ENCODE measurements around the gene ACIN1. TPM values are rescaled to one million over a fixed set of nuclear protein-coding genes. Genes with fewer than 3 reads are reported as not detected.

Gene ACIN1
- total and polyA plus RNA-seq, 2 donors (not counting 1 experiment from before 2014, with no cell fraction given) = 75.1 to 94.0 TPM

DNA sequence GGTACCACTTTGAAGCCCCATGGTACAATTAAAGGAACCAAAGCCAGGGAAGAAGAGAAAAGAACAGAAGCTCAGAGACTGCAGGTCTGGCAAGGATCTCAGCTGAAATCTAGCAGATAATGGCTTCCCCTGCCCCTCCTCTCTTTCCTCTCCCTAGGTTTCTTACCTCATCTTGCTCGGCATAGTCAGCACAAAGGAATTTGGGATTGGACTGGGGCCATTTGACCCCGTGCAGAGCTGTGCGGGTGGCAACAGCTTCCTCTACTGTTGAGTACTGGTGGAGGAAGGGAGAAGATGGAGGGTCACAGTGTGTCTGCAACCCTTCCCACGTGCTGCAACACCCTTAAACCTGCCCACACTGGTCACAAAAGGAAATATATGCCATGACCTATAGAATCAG is 32.9 kb downstream of the ACIN1 start:
- Histone ChIP-seq H3K4me2 (ENCODE audit: extremely low read depth, insufficient read depth, low read length) (peak overlapping the region; percentile 28), H3K27ac (ENCODE audit: insufficient read depth, low read length) (peak overlapping the region; percentile 41), H4K20me1 (ENCODE audit: control insufficient read depth, extremely low read depth, insufficient read depth, low read length) (no peaks in the 10 kb centered on the region), H2AFZ (ENCODE audit: low read length) (no peak overlapping the region), H3K9me3 (ENCODE audit: control insufficient read depth, insufficient read depth, low read depth, low read length) (no peaks in the 10 kb centered on the region), H3K79me2 (ENCODE audit: control insufficient read depth, insufficient read depth, low read length) (peaks cover 25% of the 10 kb centered on the region), H3K4me1 (ENCODE audit: control insufficient read depth, extremely low read depth, insufficient read depth, low read length) (peaks cover 15% of the 10 kb centered on the region), H3K4me3 (replicated peaks in 1 of 4; ENCODE audit: control extremely low read depth in 1 of 4, insufficient read depth in 1 of 4, low read depth in 3 of 4, low read length in 4 of 4) (no peak overlapping the region), H3K36me3 (ENCODE audit: control insufficient read depth, insufficient read depth, low read length) (peaks cover 37% of the 10 kb centered on the region), H3K27me3 (ENCODE audit: control insufficient read depth, insufficient read depth, low read length) (no peaks in the 10 kb centered on the region), H3K9ac (ENCODE audit: insufficient read depth, low read length) (no peak overlapping the region)
- peak; percentile 94 to 95 for DNase-seq (ENCODE audit: low read depth in 2 of 2)
- TF ChIP-seq, protein P1, sequence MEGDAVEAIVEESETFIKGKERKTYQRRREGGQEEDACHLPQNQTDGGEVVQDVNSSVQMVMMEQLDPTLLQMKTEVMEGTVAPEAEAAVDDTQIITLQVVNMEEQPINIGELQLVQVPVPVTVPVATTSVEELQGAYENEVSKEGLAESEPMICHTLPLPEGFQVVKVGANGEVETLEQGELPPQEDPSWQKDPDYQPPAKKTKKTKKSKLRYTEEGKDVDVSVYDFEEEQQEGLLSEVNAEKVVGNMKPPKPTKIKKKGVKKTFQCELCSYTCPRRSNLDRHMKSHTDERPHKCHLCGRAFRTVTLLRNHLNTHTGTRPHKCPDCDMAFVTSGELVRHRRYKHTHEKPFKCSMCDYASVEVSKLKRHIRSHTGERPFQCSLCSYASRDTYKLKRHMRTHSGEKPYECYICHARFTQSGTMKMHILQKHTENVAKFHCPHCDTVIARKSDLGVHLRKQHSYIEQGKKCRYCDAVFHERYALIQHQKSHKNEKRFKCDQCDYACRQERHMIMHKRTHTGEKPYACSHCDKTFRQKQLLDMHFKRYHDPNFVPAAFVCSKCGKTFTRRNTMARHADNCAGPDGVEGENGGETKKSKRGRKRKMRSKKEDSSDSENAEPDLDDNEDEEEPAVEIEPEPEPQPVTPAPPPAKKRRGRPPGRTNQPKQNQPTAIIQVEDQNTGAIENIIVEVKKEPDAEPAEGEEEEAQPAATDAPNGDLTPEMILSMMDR (conservative IDR thresholded peaks at IDR 0.05 in 1 of 2, IDR thresholded peaks at IDR 0.05 in 1 of 2; ENCODE audit: low read depth in 1 of 2, low read length in 2 of 2) = no peak
- no peak for TF ChIP-seq EZH2 (IDR thresholded peaks at IDR 0.05; ENCODE audit: low read length, missing control alignments)

DNA sequence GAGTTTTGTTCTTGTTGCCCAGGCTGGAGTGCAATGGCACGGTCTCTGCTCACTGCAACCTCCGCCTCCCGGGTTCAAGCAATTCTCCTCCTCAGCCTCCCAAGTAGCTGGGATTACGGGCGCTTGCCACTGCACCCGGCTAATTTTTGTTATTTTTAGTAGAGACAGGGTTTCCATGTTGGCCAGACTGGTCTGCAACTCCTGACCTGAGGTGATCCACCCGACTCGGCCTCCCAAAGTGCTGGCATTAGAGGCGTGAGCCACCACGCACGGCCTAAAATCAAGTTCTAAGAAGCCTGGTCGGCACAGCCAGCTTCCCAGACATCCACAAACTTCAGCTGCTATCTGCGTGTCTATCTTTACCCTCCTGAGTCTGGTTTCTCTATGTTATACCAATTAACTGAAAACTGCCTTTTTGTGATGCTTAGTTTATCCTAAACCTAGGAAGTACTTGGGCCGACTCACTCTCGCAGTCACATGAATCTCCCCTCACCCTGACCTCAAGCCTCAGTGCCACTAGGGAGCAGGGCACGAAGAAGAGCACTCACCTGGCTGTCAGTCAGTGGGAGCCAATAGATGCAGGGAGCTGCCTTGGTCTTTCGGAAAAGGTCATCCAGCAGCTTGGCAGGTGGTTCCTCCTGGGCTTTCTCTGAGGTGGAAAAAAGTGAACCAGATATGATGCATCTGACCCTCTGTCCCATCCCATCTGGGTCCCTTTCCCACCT is 34.2 kb downstream of the ACIN1 start:
- H2AFZ ChIP-seq (ENCODE audit: low read length) = no peak overlapping the region
- no peak overlapping the region for H3K4me3 ChIP-seq (replicated peaks in 1 of 4; ENCODE audit: control extremely low read depth in 1 of 4, insufficient read depth in 1 of 4, low read depth in 3 of 4, low read length in 4 of 4)
- DNase-seq (ENCODE audit: low read depth in 2 of 2) = no peak
- H3K27ac ChIP-seq (ENCODE audit: insufficient read depth, low read length) = peak overlapping the region; percentile 26
- H3K9ac ChIP-seq (ENCODE audit: insufficient read depth, low read length) = no peak overlapping the region
- H4K20me1 ChIP-seq (ENCODE audit: control insufficient read depth, extremely low read depth, insufficient read depth, low read length) = no peaks in the 10 kb centered on the region
- H3K9me3 ChIP-seq (ENCODE audit: control insufficient read depth, insufficient read depth, low read depth, low read length) = no peaks in the 10 kb centered on the region
- H3K4me1 ChIP-seq (ENCODE audit: control insufficient read depth, extremely low read depth, insufficient read depth, low read length) = peaks cover 25% of the 10 kb centered on the region
- H3K36me3 ChIP-seq (ENCODE audit: control insufficient read depth, insufficient read depth, low read length) = peaks cover 31% of the 10 kb centered on the region
- no peak overlapping the region for H3K4me2 ChIP-seq (ENCODE audit: extremely low read depth, insufficient read depth, low read length)
- TF ChIP-seq, protein P1 (conservative IDR thresholded peaks at IDR 0.05 in 1 of 2, IDR thresholded peaks at IDR 0.05 in 1 of 2; ENCODE audit: low read depth in 1 of 2, low read length in 2 of 2) = no peak
- TF ChIP-seq EZH2 (IDR thresholded peaks at IDR 0.05; ENCODE audit: low read length, missing control alignments) = no peak
- H3K27me3 ChIP-seq (ENCODE audit: control insufficient read depth, insufficient read depth, low read length) = no peaks in the 10 kb centered on the region
- H3K79me2 ChIP-seq (ENCODE audit: control insufficient read depth, insufficient read depth, low read length) = peaks cover 14% of the 10 kb centered on the region

DNA sequence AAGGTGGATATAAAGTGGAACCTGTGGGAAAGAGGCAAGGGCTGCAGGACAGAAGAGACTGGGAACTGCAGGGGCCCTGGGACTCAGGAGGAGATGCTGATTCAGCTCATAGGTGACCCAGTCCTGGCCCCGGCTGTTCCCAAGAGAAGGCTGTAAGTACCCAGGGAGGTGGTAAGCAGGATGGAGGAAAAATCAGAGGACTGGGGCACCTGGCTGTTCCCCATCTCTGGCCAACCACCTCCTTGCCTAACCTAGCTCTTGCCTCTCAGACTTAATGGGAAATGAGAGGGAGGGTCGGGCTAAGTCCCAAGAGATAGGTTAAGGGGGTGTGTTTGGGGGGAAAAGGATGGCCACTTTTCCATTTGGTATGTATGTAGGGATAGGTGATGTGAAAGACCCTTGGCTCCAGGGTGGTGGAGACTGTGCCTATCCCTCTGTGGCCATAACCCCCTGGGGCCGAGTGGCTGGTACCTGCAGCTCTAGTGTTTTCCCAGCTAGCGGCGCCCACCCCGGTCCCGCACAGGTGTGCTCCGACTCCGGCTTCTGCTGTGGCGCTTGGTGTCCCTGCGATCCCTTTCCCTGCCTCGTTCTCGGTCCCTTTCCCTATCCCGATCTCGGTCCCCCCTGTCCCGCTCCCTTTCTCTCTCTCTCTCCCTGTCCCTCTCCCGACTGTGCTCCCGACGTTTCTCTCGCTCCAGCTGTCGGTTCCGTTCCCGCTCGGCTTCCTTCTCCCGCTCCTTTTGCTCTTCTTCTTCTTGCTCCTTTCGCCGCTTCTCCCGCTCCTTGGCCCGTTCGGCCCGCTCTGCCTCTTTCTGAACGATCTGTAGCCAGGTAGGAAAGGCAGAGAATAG is 36.1 kb downstream of the ACIN1 start:
- Histone ChIP-seq H3K27ac (ENCODE audit: insufficient read depth, low read length) (no peak overlapping the region), H3K4me3 (replicated peaks in 1 of 4; ENCODE audit: control extremely low read depth in 1 of 4, insufficient read depth in 1 of 4, low read depth in 3 of 4, low read length in 4 of 4) (no peak overlapping the region), H3K4me2 (ENCODE audit: extremely low read depth, insufficient read depth, low read length) (no peak overlapping the region), H3K79me2 (ENCODE audit: control insufficient read depth, insufficient read depth, low read length) (peaks cover 6% of the 10 kb centered on the region), H3K27me3 (ENCODE audit: control insufficient read depth, insufficient read depth, low read length) (no peaks in the 10 kb centered on the region), H3K36me3 (ENCODE audit: control insufficient read depth, insufficient read depth, low read length) (peaks cover 27% of the 10 kb centered on the region), H3K9me3 (ENCODE audit: control insufficient read depth, insufficient read depth, low read depth, low read length) (no peaks in the 10 kb centered on the region), H3K9ac (ENCODE audit: insufficient read depth, low read length) (no peak overlapping the region), H4K20me1 (ENCODE audit: control insufficient read depth, extremely low read depth, insufficient read depth, low read length) (no peaks in the 10 kb centered on the region), H3K4me1 (ENCODE audit: control insufficient read depth, extremely low read depth, insufficient read depth, low read length) (peaks cover 25% of the 10 kb centered on the region), H2AFZ (ENCODE audit: low read length) (no peak overlapping the region)
- DNase-seq (ENCODE audit: low read depth in 2 of 2) = no peak
- TF ChIP-seq, protein P1 (conservative IDR thresholded peaks at IDR 0.05 in 1 of 2, IDR thresholded peaks at IDR 0.05 in 1 of 2; ENCODE audit: low read depth in 1 of 2, low read length in 2 of 2) = no peak
- TF ChIP-seq EZH2 (IDR thresholded peaks at IDR 0.05; ENCODE audit: low read length, missing control alignments) = no peak

Data from fibroblast of lung (primary cell).